Thoracic aorta (tissue), 2 donors: ENCODE data around the gene GTSF1L. TPM values are rescaled to one million over a fixed set of nuclear protein-coding genes. Genes with fewer than 3 reads are reported as not detected.

Source experiments
- ATAC-seq: fragments of 150-250 bp; one replicate; pipeline ENCODE4 v1.8.0; 2017; ENCODE audit warnings: low read depth; ENCODE audit not compliant: insufficient number of reproducible peaks, low FRiP score
- DNase-seq: peaks from one replicate; pipeline ENCODE4 v3.0.0-alpha.2; 2020; ENCODE audit warnings: low spot score
- H3K27ac ChIP-seq, 2 donors: fragments of 200-600 bp; sonication (generic); 1 replicate in 1 of 2; 2 replicates in 1 of 2; pipeline ENCODE4 v1.5.1; 2016; ENCODE audit warnings: mild to moderate bottlenecking in 2 of 2, moderate library complexity in 2 of 2
- H3K27me3 ChIP-seq: fragments of 200-600 bp; sonication (generic); replicated peaks from 2 replicates; pipeline ENCODE4 v1.6.0; 2016; ENCODE audit warnings: mild to moderate bottlenecking; ENCODE audit not compliant: insufficient read depth
- H3K36me3 ChIP-seq: fragments of 200-600 bp; sonication (generic); one replicate; pipeline ENCODE4 v1.5.1; 2016
- H3K4me1 ChIP-seq, 2 donors: fragments of 200-600 bp; sonication (generic); 1 replicate in 1 of 2; 2 replicates in 1 of 2; pipeline versions ENCODE4 v1.5.1 to v1.6.0; 2016; ENCODE audit warnings: low read depth in 2 of 2, mild to moderate bottlenecking in 1 of 2; ENCODE audit not compliant: control insufficient read depth in 1 of 2
- H3K4me3 ChIP-seq: fragments of 200-600 bp; sonication (generic); 2 replicates; pipeline ENCODE4 v1.5.1; 2016; ENCODE audit warnings: mild to moderate bottlenecking
- H3K9me3 ChIP-seq: fragments of 200-600 bp; sonication (generic); 2 replicates; pipeline ENCODE4 v1.5.1; 2016
- CTCF ChIP-seq: fragments of 200-600 bp; sonication (generic); IDR thresholded peaks from one replicate; pipeline ENCODE4 v1.5.1; 2019; ENCODE audit warnings: antibody characterized with exemption
- total RNA-seq, 2 donors: library from RNA; depleted of rRNA; stranded (reverse); fragments of >200 nt; gene quantifications; one replicate each; pipeline versions ENCODE4 v1.1.0 to v1.2.3, GENCODE V29; 2016

Gene GTSF1L
- total RNA-seq, 2 donors from 2014 or later = not detected

- DNase-seq (no peak), ATAC-seq (no peak)
- Histone ChIP-seq H3K27ac (no peak overlapping the region), H3K4me3 (no peak overlapping the region), H3K27me3 (no peaks in the 10 kb centered on the region), H3K4me1 (no peaks in the 10 kb centered on the region), H3K36me3 (no peaks in the 10 kb centered on the region), H3K9me3 (no peaks in the 10 kb centered on the region)
- no peak for TF ChIP-seq CTCF
These were observed 17.4 kb upstream of the GTSF1L start for GRCh38 chr20:43744151-43744611.

GRCh38 chr20:43740642-43741041 lies 13.8 kb upstream of the GTSF1L start:
- no peaks in the 10 kb centered on the region for H3K36me3 ChIP-seq
- no peaks in the 10 kb centered on the region for H3K27me3 ChIP-seq
- no peaks in the 10 kb centered on the region for H3K9me3 ChIP-seq
- DNase-seq = no peak
- no peak for TF ChIP-seq CTCF
- no peaks in the 10 kb centered on the region for H3K4me1 ChIP-seq
- no peak overlapping the region for H3K4me3 ChIP-seq
- H3K27ac ChIP-seq = no peak overlapping the region
- no peak for ATAC-seq

GRCh38 chr20:43739148-43739749 lies 12.4 kb upstream of the GTSF1L start:
- Histone ChIP-seq H3K27me3 (no peaks in the 10 kb centered on the region), H3K4me3 (no peak overlapping the region), H3K4me1 (no peaks in the 10 kb centered on the region), H3K9me3 (no peaks in the 10 kb centered on the region), H3K27ac (no peak overlapping the region), H3K36me3 (no peaks in the 10 kb centered on the region)
- DNase-seq = no peak
- no peak for TF ChIP-seq CTCF
- ATAC-seq = no peak

- ATAC-seq (no peak), DNase-seq (no peak)
- Histone ChIP-seq H3K4me3 (no peak overlapping the region), H3K27ac (no peak overlapping the region), H3K36me3 (no peaks in the 10 kb centered on the region), H3K27me3 (no peaks in the 10 kb centered on the region), H3K9me3 (no peaks in the 10 kb centered on the region), H3K4me1 (no peaks in the 10 kb centered on the region)
- TF ChIP-seq CTCF = no peak
These were observed 11.1 kb upstream of the GTSF1L start for GRCh38 chr20:43737925-43738324.

- no peak overlapping the region for H3K4me3 ChIP-seq
- no peak for TF ChIP-seq CTCF
- no peaks in the 10 kb centered on the region for H3K36me3 ChIP-seq
- H3K9me3 ChIP-seq = no peaks in the 10 kb centered on the region
- ATAC-seq = no peak
- no peaks in the 10 kb centered on the region for H3K4me1 ChIP-seq
- no peak overlapping the region for H3K27ac ChIP-seq
- H3K27me3 ChIP-seq = no peaks in the 10 kb centered on the region
- no peak for DNase-seq
These were observed 9.9 kb upstream of the GTSF1L start for GRCh38 chr20:43736588-43737158.
